ENCODE measurements around the gene GALNT18.
A peak's percentile ranks its signal among the peaks of the same experiment; 100 is the strongest.

The GALNT18 gene

DNA sequence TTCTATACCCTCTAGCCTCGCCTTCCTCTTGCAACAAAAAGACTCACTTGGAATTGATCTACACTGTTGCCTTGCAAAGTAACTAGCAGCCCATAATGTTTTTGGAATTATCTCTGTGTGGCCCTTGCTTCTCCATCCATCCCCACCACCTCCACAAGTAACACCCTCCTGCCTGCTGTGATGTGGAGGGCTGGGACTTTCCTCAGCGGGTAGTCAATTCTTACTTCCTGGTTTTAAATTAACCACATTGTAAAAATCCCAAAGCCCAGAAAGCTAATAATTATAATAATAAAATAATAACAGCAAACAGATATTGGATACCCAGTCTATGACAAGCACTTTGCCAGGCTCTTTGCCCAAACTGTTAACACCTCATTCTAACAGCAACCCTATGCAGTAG is 40.8 kb upstream of the GALNT18 start:
- H3K4me3 ChIP-seq (IDR thresholded peaks at IDR 0.05; ENCODE audit: insufficient read depth, low read depth, low read length): no peak overlapping the region
- H4K20me1 ChIP-seq (ENCODE audit: insufficient read depth): no peaks in the 10 kb centered on the region
- no peak overlapping the region for H3K9ac ChIP-seq
- no peak overlapping the region for H3K4me2 ChIP-seq
- no peaks in the 10 kb centered on the region for H3K27me3 ChIP-seq (ENCODE audit: insufficient read depth, low read depth)
- no peaks in the 10 kb centered on the region for H3K79me2 ChIP-seq (ENCODE audit: insufficient read depth, low read depth)
- TF ChIP-seq, protein P1, sequence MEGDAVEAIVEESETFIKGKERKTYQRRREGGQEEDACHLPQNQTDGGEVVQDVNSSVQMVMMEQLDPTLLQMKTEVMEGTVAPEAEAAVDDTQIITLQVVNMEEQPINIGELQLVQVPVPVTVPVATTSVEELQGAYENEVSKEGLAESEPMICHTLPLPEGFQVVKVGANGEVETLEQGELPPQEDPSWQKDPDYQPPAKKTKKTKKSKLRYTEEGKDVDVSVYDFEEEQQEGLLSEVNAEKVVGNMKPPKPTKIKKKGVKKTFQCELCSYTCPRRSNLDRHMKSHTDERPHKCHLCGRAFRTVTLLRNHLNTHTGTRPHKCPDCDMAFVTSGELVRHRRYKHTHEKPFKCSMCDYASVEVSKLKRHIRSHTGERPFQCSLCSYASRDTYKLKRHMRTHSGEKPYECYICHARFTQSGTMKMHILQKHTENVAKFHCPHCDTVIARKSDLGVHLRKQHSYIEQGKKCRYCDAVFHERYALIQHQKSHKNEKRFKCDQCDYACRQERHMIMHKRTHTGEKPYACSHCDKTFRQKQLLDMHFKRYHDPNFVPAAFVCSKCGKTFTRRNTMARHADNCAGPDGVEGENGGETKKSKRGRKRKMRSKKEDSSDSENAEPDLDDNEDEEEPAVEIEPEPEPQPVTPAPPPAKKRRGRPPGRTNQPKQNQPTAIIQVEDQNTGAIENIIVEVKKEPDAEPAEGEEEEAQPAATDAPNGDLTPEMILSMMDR (conservative IDR thresholded peaks at IDR 0.05; ENCODE audit: low read depth, low read length): no peak
- H2AFZ ChIP-seq (ENCODE audit: low read depth): no peak overlapping the region
- H3K36me3 ChIP-seq (ENCODE audit: insufficient read depth): no peaks in the 10 kb centered on the region
- no peaks in the 10 kb centered on the region for H3K4me1 ChIP-seq (ENCODE audit: low read depth, poor library complexity, severe bottlenecking)
- no peak overlapping the region for H3K27ac ChIP-seq

DNA sequence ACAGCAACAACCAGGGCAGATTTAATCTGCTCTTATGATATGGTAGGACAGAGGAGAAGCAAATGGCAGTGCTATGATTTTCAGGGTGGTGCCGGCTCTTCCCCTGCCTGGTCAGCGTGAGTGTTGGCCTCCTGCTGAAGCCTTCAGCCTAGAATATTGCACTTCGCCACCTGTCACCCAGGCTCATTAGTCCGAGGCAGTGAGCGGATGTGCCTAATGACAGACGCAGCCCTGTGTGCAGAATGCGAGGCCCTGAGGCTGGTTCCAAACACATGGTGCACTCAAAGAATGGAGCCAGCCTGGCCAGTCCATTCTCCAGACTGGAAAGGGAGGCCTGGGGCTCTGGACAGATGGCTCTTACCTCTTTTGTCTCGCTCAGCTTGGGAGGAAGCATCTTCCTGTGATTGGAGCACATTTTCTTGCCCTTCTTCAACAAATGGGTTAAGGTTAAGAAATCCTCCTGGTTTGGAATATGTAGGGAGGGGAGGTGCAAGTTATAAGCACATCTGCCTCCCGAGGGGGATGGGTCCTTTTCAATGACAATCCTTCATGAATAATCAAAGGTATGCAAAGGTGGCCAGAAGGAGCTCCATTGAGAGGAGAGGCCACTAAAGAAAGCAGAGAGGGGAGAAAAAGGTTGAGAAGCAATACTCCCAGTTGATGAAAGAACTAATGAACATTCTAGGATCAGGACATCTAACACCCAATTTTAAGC is 39.7 kb upstream of the GALNT18 start:
- Histone ChIP-seq H3K4me2 (no peak overlapping the region), H3K9ac (no peak overlapping the region)

DNA sequence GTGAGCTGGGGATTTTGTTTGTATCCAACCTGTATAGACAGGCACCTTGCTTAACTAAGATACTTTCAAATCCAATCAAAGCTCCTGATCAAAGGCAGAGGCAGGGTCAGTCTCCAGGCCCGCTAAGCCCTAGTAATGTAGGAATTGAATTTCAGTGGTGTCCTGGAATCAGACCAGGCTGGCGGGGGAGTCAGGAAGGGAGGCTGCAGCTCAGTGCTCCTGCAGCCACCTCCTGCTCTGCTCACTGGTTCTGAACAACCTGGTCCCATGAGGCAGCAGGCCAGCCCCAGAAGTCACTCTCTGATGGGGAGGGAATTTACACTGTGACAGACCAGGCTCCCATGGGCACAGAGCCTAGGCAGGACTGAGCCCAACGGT is 38.5 kb upstream of the GALNT18 start:
- Histone ChIP-seq H4K20me1 (ENCODE audit: insufficient read depth) (no peaks in the 10 kb centered on the region), H3K79me2 (ENCODE audit: insufficient read depth, low read depth) (no peaks in the 10 kb centered on the region), H3K36me3 (ENCODE audit: insufficient read depth) (no peaks in the 10 kb centered on the region), H3K4me2 (no peak overlapping the region), H3K4me3 (IDR thresholded peaks at IDR 0.05; ENCODE audit: insufficient read depth, low read depth, low read length) (no peak overlapping the region), H3K9ac (no peak overlapping the region), H3K27ac (no peak overlapping the region), H3K27me3 (ENCODE audit: insufficient read depth, low read depth) (no peaks in the 10 kb centered on the region), H2AFZ (ENCODE audit: low read depth) (no peak overlapping the region), H3K4me1 (ENCODE audit: low read depth, poor library complexity, severe bottlenecking) (no peaks in the 10 kb centered on the region)
- TF ChIP-seq, protein P1 (conservative IDR thresholded peaks at IDR 0.05; ENCODE audit: low read depth, low read length): no peak

More for the DNA sequence above, 39.7 kb upstream of the GALNT18 start:
- H3K4me1 ChIP-seq (ENCODE audit: low read depth, poor library complexity, severe bottlenecking): no peaks in the 10 kb centered on the region
- TF ChIP-seq, protein P1 (conservative IDR thresholded peaks at IDR 0.05; ENCODE audit: low read depth, low read length): no peak
- H3K27ac ChIP-seq: no peak overlapping the region
- H3K36me3 ChIP-seq (ENCODE audit: insufficient read depth): no peaks in the 10 kb centered on the region
- H4K20me1 ChIP-seq (ENCODE audit: insufficient read depth): no peaks in the 10 kb centered on the region
- H3K79me2 ChIP-seq (ENCODE audit: insufficient read depth, low read depth): no peaks in the 10 kb centered on the region
- H3K4me3 ChIP-seq (IDR thresholded peaks at IDR 0.05; ENCODE audit: insufficient read depth, low read depth, low read length): no peak overlapping the region
- H3K27me3 ChIP-seq (ENCODE audit: insufficient read depth, low read depth): no peaks in the 10 kb centered on the region
- H2AFZ ChIP-seq (ENCODE audit: low read depth): no peak overlapping the region

DNA sequence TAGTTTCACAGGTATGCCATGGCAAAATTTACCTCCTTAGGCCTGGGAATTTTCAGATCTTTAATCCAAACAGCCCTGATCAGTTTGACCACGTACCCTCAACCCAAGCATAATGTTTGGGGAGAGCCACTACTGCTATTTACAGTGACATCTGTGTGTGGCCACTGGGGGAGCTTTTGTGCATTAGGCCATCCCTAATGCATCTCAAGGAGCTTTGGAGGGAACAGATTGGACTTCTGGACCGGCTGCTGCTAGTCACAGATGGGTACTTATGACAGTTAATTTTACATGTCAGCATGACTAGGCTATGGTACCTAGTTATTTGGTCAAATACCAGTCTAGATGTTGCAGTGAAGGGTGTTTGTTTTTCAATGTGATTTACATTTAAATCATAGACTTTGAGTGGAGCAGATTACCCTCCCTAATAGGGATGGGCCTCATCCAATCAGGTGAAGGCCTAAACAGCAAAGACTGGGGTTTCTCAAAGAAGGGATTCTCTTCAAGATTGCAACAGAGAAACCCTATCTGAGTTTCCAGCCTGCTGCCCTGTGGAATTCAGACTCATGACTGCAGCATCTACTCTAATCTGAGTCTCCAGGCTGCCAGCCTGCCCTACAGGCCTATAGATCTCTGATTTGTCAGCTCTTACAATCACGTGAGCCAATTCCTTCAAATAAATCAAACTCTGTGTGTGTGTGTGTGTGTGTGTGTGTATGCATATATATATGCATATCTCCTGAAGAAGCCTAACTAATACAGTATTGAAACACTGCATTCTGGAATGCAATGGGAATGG is 38.0 kb upstream of the GALNT18 start:
- Histone ChIP-seq H3K79me2 (ENCODE audit: insufficient read depth, low read depth) (no peaks in the 10 kb centered on the region), H3K27ac (no peak overlapping the region), H3K27me3 (ENCODE audit: insufficient read depth, low read depth) (no peaks in the 10 kb centered on the region), H4K20me1 (ENCODE audit: insufficient read depth) (no peaks in the 10 kb centered on the region), H3K4me2 (no peak overlapping the region), H3K4me3 (IDR thresholded peaks at IDR 0.05; ENCODE audit: insufficient read depth, low read depth, low read length) (no peak overlapping the region), H3K36me3 (ENCODE audit: insufficient read depth) (no peaks in the 10 kb centered on the region), H3K4me1 (ENCODE audit: low read depth, poor library complexity, severe bottlenecking) (no peaks in the 10 kb centered on the region), H2AFZ (ENCODE audit: low read depth) (no peak overlapping the region), H3K9ac (no peak overlapping the region)
- TF ChIP-seq, protein P1 (conservative IDR thresholded peaks at IDR 0.05; ENCODE audit: low read depth, low read length): peak; percentile 32; the same call in 1 of the 2 replicates

Measured in KMS-11 (cell line).